ENCODE measurements around the gene SLC13A1. TPM values are rescaled to one million over a fixed set of nuclear protein-coding genes. Genes with fewer than 3 reads are reported as not detected.
"Not testable (repeated sequence)": the region's sequence is repeated elsewhere in the genome, so short reads cannot be mapped to it uniquely, and the experiment has no call there.

SLC13A1 gene
- total RNA-seq, 1 donor from 2014 or later, result not detected

- no peak for DNase-seq (ENCODE audit: low spot score)
Observed at GRCh38 chr7:123131961-123132360, 67.8 kb downstream of the SLC13A1 start.

- no peak for DNase-seq (ENCODE audit: low spot score)
Observed at GRCh38 chr7:123131556-123131955, 68.2 kb downstream of the SLC13A1 start.

DNA sequence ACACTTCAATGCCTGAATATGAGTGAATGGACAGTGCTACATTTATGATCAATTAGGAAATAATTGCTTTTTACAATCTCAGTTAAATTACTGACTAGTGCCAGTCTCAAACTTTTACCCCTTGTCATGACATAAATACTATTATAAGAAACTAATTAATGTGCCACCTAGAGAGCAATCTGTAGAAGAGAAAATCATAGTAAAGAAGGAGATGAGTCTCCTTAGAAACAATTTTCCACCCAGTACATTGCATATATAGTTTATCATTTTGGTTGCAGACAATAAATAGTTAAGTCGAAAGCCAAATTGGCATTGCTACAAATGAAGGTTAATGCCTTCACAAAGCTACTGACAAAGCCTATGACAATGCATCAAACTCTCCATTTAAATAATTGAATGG, 68.6 kb downstream of the SLC13A1 start:
- no peak for DNase-seq (ENCODE audit: low spot score)

DNA sequence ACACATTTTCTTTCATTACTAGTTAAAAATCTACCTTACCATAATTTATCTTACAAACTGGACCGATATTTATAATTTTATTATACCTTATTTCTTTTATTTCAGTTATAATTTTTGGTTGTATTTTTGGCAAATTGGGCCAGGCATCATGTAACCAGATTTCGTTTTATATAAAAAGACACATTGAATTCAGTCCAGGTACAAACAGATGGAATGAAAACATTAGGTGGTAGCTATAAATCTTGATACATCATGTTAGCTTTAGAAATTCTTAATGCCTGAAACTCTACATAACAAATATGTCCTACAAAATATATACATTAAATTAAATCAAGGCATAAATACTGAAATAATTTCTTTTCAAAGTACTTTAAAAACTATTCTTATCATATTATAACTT, 73.1 kb downstream of the SLC13A1 start:
- DNase-seq (ENCODE audit: low spot score), result no peak

GRCh38 chr7:123126171-123126570, 73.6 kb downstream of the SLC13A1 start:
- no peak for DNase-seq (ENCODE audit: low spot score)

DNA sequence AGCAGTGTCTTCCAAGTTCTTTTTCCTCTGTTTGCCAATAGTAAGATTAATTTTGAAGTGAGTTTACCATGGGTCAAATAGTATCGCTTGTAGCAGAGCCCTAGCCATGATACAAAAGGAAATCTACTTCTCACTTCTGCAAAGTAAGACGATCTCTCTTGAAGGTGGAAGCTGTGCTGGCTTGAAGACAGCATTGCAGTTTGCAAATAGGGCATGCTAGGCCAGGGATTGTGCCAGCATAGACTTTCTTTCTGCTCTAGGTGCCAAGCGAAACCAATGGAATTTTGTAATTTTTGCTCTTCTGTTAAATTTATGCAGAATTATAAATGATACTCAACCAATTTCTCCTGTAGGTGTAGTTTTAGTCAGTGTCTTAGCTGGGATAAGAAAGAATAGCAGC, 74.5 kb downstream of the SLC13A1 start:
- DNase-seq (ENCODE audit: low spot score), result no peak

DNA sequence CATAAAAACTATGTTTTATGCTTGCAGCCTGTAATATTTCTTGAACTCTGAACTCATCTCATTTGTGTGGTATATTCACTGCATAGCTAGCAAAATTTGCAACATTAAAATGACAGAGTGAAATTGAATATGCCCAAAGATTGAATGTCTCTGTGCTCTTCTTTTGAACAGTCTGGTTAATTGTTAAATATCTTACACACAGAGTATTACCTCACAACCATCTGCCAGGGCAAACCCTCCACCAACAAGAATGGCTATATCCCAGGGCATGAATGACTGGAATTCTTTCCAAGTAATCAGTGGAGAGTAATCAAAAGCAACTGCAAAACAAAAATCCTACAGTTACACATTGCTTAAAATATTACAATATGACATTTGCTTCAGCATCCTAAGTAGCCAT, 76.9 kb downstream of the SLC13A1 start:
- no peak for DNase-seq (ENCODE audit: low spot score)

GRCh38 chr7:123120286-123120685, 79.5 kb downstream of the SLC13A1 start:
- no peak for DNase-seq (ENCODE audit: low spot score)

DNA sequence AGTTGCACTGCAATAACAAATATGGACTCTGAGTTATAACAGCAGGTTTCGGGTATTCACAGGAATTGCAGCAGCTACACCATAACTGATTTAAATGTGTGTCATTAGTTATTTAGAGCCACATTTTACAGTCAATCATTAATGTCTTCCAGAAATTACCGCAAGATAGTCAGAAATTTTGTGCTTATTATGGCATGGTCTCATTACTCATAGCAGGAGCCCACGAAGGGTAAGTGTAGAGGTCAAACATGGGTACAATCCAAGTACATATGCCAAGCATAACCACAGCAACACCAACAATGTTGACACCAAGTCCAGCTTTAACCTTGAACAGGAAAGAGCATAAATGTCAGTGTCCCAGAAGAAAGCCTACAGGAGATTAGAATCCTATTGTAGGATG, 84.4 kb downstream of the SLC13A1 start:
- no peak for DNase-seq (ENCODE audit: low spot score)

- no peak for DNase-seq (ENCODE audit: low spot score)
Observed at GRCh38 chr7:123114288-123114687, 85.5 kb downstream of the SLC13A1 start.

- DNase-seq (ENCODE audit: low spot score), result no peak
Observed at GRCh38 chr7:123112833-123113232, 86.9 kb downstream of the SLC13A1 start.

DNA sequence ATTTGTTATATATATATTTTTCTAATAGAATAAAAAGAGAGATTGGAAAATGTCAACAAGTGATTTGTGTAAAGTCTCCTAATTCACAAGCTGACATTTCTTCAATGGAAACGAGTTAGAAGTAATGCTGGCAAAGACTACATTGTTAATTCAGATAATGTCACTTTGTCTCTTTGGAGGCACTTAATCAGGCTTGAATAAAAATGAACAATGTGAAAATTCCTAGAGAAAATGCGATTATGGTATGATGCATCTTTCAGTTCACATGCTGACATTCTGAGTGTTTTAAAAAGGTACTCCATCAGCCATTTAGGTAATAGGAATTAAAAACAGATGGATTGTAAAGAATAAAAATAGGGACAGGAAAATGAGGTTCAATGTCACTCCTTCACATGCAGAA, 100.1 kb downstream of the SLC13A1 start:
- DNase-seq (ENCODE audit: low spot score), result no peak

DNA sequence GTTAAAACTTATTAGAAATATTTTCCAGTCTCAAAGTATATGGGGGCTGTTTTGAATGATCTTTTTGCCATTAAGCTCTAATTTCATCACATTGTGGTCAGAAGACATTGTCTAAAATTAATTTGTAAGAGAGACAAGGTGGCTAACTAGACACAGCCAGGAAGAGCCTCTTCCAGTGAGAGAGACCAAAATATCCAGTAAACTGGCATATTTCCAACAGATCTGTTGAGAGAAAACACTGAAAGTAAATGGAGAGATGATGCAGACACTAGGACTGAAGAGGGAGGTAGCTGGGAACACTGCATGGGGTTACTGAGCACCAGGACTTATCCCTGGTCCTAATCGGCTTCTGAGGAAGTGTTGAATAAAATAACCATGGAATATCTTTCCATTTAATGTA, 102.8 kb downstream of the SLC13A1 start:
- no peak for DNase-seq (ENCODE audit: low spot score)

DNA sequence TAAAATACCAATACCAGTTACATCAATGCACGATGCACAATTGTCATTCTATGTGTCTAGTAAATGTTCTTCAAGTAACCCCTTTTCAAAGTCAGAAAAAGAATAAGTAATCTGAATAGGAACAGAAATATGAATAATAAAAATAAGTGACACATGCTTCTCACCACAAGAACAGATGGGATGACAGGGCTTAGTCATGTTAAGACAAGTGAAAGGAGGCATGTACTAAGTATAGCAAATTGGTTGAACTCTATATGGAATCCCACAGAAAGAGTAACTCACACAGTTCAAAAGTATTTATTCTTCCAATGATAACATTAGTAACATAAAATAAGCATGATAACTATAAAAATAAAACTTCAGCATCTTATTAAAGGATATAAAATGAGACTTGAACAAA, 103.3 kb downstream of the SLC13A1 start:
- no peak for DNase-seq (ENCODE audit: low spot score)

- DNase-seq (ENCODE audit: low spot score), result no peak
Observed at GRCh38 chr7:123090456-123090855, 109.3 kb downstream of the SLC13A1 start.

GRCh38 chr7:123086910-123087309, 112.9 kb downstream of the SLC13A1 start:
- DNase-seq (ENCODE audit: low spot score), result not testable (repeated sequence)

DNA sequence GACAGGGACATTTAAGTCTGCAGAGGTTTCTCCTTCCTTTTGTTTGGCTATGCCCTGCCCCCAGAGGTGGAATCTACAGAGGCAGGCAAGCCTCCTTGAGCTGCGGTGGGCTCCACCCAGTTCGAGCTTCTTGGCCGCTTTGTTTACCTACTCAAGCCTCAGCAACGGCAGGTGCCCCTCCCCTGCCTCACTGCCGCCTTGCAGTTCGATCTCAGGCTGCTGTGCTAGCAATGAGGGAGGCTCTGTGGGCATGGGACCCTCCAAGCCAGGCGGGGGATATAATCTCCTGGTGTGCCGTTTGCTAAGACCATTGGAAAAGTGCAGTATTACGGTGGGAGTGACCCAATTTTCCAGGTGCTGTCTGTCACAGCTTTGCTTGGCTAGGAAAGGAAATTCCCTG, 114.9 kb downstream of the SLC13A1 start:
- not testable (repeated sequence) for DNase-seq (ENCODE audit: low spot score)

- no peak for DNase-seq (ENCODE audit: low spot score)
Observed at GRCh38 chr7:123079021-123079420, 120.7 kb downstream of the SLC13A1 start.

- no peak for DNase-seq (ENCODE audit: low spot score)
Observed at GRCh38 chr7:123075838-123076467, 123.8 kb downstream of the SLC13A1 start.

GRCh38 chr7:123070702-123071286, 129.0 kb downstream of the SLC13A1 start:
- no peak for DNase-seq (ENCODE audit: low spot score)

DNA sequence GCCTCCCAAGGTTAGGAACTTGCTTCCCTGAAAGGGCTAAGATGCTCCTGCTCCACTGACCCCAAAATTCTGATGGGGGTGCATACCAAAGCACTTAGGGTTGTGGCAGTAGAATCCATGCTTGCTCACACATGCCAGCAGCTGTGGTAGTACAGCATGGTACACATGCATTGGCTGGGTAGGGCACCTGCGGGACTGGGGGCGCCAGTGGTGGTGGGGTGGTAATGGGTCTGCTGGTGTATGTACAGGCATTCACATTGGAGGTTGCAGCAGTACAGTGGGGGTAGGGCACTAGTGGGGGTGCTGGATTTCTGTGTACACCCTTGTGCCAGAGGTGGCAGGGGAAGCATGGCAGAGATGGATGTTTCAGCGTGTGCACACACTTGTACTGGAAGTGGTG, 132.0 kb downstream of the SLC13A1 start:
- no peak for DNase-seq (ENCODE audit: low spot score)
